SK-N-SH treated with all-trans-retinoic acid at 6 μM for 48 hours (cell line): ENCODE measurements around the gene TMEM63A.

Experiments used
- ATAC-seq: fragments of 200-7000 bp; cut with Tn5 transposase; 3 replicates; pipeline ENCODE4 v1.9.1; 2020; ENCODE audit warnings: mild to moderate bottlenecking, moderate library complexity
- ARNTL ChIP-seq: fragments of 450-650 bp; formaldehyde crosslinking; IDR thresholded peaks from 2 replicates; pipeline ENCODE4 v1.5.0; 2020; ENCODE audit warnings: low read depth, mild to moderate bottlenecking, moderate library complexity, borderline replicate concordance
- BACH2 ChIP-seq: fragments of 250-450 bp; sonication (Bioruptor Pico); IDR thresholded peaks from 2 replicates; pipeline ENCODE4 v1.9.0; 2021; ENCODE audit warnings: mild to moderate bottlenecking, borderline replicate concordance
- CREB5 ChIP-seq: fragments of 250-450 bp; sonication (Bioruptor Pico); IDR thresholded peaks from 2 replicates; pipeline ENCODE4 v1.5.1; 2020; ENCODE audit warnings: low read depth, mild to moderate bottlenecking, moderate library complexity
- CSDC2 ChIP-seq: fragments of 250-450 bp; sonication (Bioruptor Pico); IDR thresholded peaks from 2 replicates; pipeline ENCODE4 v1.5.0; 2020; ENCODE audit warnings: mild to moderate bottlenecking, moderate library complexity
- CSRNP3 ChIP-seq: fragments of 250-450 bp; sonication (Bioruptor Pico); IDR thresholded peaks from 2 replicates; pipeline ENCODE4 v1.5.1; 2021; ENCODE audit warnings: mild to moderate bottlenecking, moderate library complexity
- ESRRG ChIP-seq: fragments of 250-450 bp; sonication (Bioruptor Pico); IDR thresholded peaks from 2 replicates; pipeline ENCODE4 v1.6.1; 2021; ENCODE audit warnings: mild to moderate bottlenecking
- GLIS3 ChIP-seq: fragments of 250-450 bp; sonication (Bioruptor Pico); IDR thresholded peaks from 2 replicates; pipeline ENCODE4 v1.5.0; 2020; ENCODE audit warnings: mild to moderate bottlenecking, moderate library complexity
- ISL1 ChIP-seq: fragments of 250-450 bp; sonication (Bioruptor Pico); IDR thresholded peaks from 2 replicates; pipeline ENCODE4 v2.1.2; 2022; ENCODE audit warnings: mild to moderate bottlenecking, moderate library complexity
- OSR1 ChIP-seq: fragments of 250-450 bp; sonication (Bioruptor Pico); IDR thresholded peaks from 2 replicates; pipeline ENCODE4 v1.8.0; 2022; ENCODE audit warnings: moderate library complexity, mild to moderate bottlenecking, inconsistent platforms
- PATZ1 ChIP-seq: fragments of 250-450 bp; sonication (Bioruptor Pico); IDR thresholded peaks from 2 replicates; pipeline ENCODE4 v1.8.0; 2020; ENCODE audit warnings: mild to moderate bottlenecking, moderate library complexity, borderline replicate concordance
- POU6F1 ChIP-seq: fragments of 250-450 bp; sonication (Bioruptor Pico); IDR thresholded peaks from 2 replicates; pipeline ENCODE4 v1.8.0; 2021; ENCODE audit warnings: low read depth, mild to moderate bottlenecking, moderate library complexity, borderline replicate concordance
- PPARA ChIP-seq: fragments of 250-450 bp; sonication (Bioruptor Pico); IDR thresholded peaks from 2 replicates; pipeline ENCODE4 v1.5.0; 2020; ENCODE audit warnings: mild to moderate bottlenecking, borderline replicate concordance
- RARB ChIP-seq: fragments of 250-450 bp; sonication (Bioruptor Pico); IDR thresholded peaks from 2 replicates; pipeline ENCODE4 v1.8.0; 2021; ENCODE audit warnings: mild to moderate bottlenecking, moderate library complexity
- SNAI2 ChIP-seq: fragments of 250-450 bp; sonication (Bioruptor Pico); IDR thresholded peaks from 2 replicates; pipeline ENCODE4 v1.5.0; 2020; ENCODE audit warnings: mild to moderate bottlenecking, moderate library complexity
- TCF4 ChIP-seq: fragments of 250-450 bp; sonication (Bioruptor Pico); IDR thresholded peaks from 2 replicates; pipeline ENCODE4 v1.8.0; 2021; ENCODE audit warnings: mild to moderate bottlenecking, moderate library complexity, borderline replicate concordance
- TOX ChIP-seq: fragments of 250-450 bp; sonication (Bioruptor Pico); IDR thresholded peaks from 2 replicates; pipeline ENCODE4 v1.8.0; 2021; ENCODE audit warnings: mild to moderate bottlenecking, moderate library complexity, borderline replicate concordance
- TSHZ2 ChIP-seq: fragments of 250-450 bp; sonication (Bioruptor Pico); IDR thresholded peaks from 2 replicates; pipeline ENCODE4 v1.5.0; 2020; ENCODE audit warnings: mild to moderate bottlenecking, moderate library complexity
- ZC3H10 ChIP-seq: fragments of 250-450 bp; sonication (Bioruptor Pico); IDR thresholded peaks from 2 replicates; pipeline ENCODE4 v1.5.1; 2021; ENCODE audit warnings: mild to moderate bottlenecking, moderate library complexity
- ZFP3 ChIP-seq: fragments of 250-450 bp; sonication (Bioruptor Pico); IDR thresholded peaks from 2 replicates; pipeline ENCODE4 v1.5.0; 2020; ENCODE audit warnings: mild to moderate bottlenecking, moderate library complexity
- ZFP30 ChIP-seq: fragments of 450-650 bp; formaldehyde crosslinking; IDR thresholded peaks from 2 replicates; pipeline ENCODE4 v1.5.0; 2022; ENCODE audit warnings: mild to moderate bottlenecking, moderate library complexity
- ZNF565 ChIP-seq: fragments of 450-650 bp; formaldehyde crosslinking; conservative IDR thresholded peaks from 2 replicates; pipeline ENCODE4 v1.5.0; 2020; ENCODE audit warnings: low read depth, mild to moderate bottlenecking, moderate library complexity
- ZNF70 ChIP-seq: fragments of 450-650 bp; formaldehyde crosslinking; IDR thresholded peaks from 2 replicates; pipeline ENCODE4 v1.5.0; 2020; ENCODE audit warnings: mild to moderate bottlenecking, moderate library complexity
- ZNF8 ChIP-seq: fragments of 450-650 bp; formaldehyde crosslinking; IDR thresholded peaks from 2 replicates; pipeline ENCODE4 v1.5.0; 2020; ENCODE audit warnings: mild to moderate bottlenecking, moderate library complexity

Gene TMEM63A

GRCh38 chr1:225875044-225875815 is 7.0 kb downstream of the TMEM63A start:
- TF ChIP-seq ISL1 (CRISPR knock-in tag) (no peak), ZFP30 (CRISPR knock-in tag) (no peak), GLIS3 (CRISPR knock-in tag) (no peak)
- TF ChIP-seq, all 23 proteins: peak for 0
- no peak for ATAC-seq

- TF ChIP-seq PPARA (CRISPR knock-in tag) = no peak
- TF ChIP-seq OSR1 = no peak
- TF ChIP-seq ZNF8 (CRISPR knock-in tag) = no peak
- TF ChIP-seq TSHZ2 (CRISPR knock-in tag) = no peak
- no peak for TF ChIP-seq PATZ1
- no peak for TF ChIP-seq ZNF70 (CRISPR knock-in tag)
- TF ChIP-seq POU6F1 (CRISPR knock-in tag) = no peak
- ATAC-seq = no peak
These were observed 7.7 kb downstream of the TMEM63A start for GRCh38 chr1:225874431-225874830.

- no peak for TF ChIP-seq TCF4 (CRISPR knock-in tag)
- no peak for TF ChIP-seq BACH2 (CRISPR knock-in tag)
- TF ChIP-seq RARB = no peak
- TF ChIP-seq ZNF565 (CRISPR knock-in tag) = no peak
- TF ChIP-seq PPARA (CRISPR knock-in tag) = no peak
- no peak for TF ChIP-seq CSDC2 (CRISPR knock-in tag)
- TF ChIP-seq ZNF8 (CRISPR knock-in tag) = no peak
- no peak for TF ChIP-seq ZFP30 (CRISPR knock-in tag)
- TF ChIP-seq ZC3H10 (CRISPR knock-in tag) = no peak
- no peak for TF ChIP-seq TOX (CRISPR knock-in tag)
- no peak for TF ChIP-seq ARNTL (CRISPR knock-in tag)
- no peak for TF ChIP-seq CREB5
- TF ChIP-seq CSRNP3 (CRISPR knock-in tag) = no peak
- TF ChIP-seq SNAI2 (CRISPR knock-in tag) = no peak
- no peak for TF ChIP-seq PATZ1
- TF ChIP-seq ESRRG = no peak
- TF ChIP-seq ZFP3 (CRISPR knock-in tag) = no peak
- no peak for TF ChIP-seq OSR1
- no peak for TF ChIP-seq TSHZ2 (CRISPR knock-in tag)
- ATAC-seq = no peak
These were observed 8.8 kb downstream of the TMEM63A start for GRCh38 chr1:225873281-225873850.
